ENCODE data around the gene TMCC3.

- TF ChIP-seq, protein P1, sequence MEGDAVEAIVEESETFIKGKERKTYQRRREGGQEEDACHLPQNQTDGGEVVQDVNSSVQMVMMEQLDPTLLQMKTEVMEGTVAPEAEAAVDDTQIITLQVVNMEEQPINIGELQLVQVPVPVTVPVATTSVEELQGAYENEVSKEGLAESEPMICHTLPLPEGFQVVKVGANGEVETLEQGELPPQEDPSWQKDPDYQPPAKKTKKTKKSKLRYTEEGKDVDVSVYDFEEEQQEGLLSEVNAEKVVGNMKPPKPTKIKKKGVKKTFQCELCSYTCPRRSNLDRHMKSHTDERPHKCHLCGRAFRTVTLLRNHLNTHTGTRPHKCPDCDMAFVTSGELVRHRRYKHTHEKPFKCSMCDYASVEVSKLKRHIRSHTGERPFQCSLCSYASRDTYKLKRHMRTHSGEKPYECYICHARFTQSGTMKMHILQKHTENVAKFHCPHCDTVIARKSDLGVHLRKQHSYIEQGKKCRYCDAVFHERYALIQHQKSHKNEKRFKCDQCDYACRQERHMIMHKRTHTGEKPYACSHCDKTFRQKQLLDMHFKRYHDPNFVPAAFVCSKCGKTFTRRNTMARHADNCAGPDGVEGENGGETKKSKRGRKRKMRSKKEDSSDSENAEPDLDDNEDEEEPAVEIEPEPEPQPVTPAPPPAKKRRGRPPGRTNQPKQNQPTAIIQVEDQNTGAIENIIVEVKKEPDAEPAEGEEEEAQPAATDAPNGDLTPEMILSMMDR (IDR thresholded peaks at IDR 0.05) = no peak
- no peak for TF ChIP-seq POLR2A (IDR thresholded peaks at IDR 0.05)
These were observed 74.5 kb downstream of the TMCC3 start for GRCh38 chr12:94575645-94576403.

Data from uterus (tissue), 2 donors.